Endodermal cell (in vitro differentiated cells): ENCODE data around the gene GPR25. TPM values are rescaled to one million over a fixed set of nuclear protein-coding genes. Genes with fewer than 3 reads are reported as not detected.
A peak's percentile ranks its signal among the peaks of the same experiment; 100 is the strongest.

Experiments used
- DNase-seq: peaks from one replicate; pipeline ENCODE4 v3.0.0-alpha.2; 2017
- H3K27ac ChIP-seq: 2 replicates; pipeline ENCODE4 v1.5.1; 2013; ENCODE audit warnings: mild to moderate bottlenecking, low read depth, low read length, moderate library complexity
- H3K27me3 ChIP-seq: 2 replicates; pipeline ENCODE4 v1.6.1; 2013; ENCODE audit warnings: mild to moderate bottlenecking, low read length, moderate library complexity; ENCODE audit not compliant: insufficient read depth, control insufficient read depth, poor library complexity, severe bottlenecking
- H3K36me3 ChIP-seq: 2 replicates; pipeline ENCODE4 v1.7.0; 2013; ENCODE audit warnings: mild to moderate bottlenecking, low read length, moderate library complexity; ENCODE audit not compliant: control insufficient read depth, insufficient read depth
- H3K4me1 ChIP-seq: one replicate; pipeline ENCODE4 v1.7.0; 2013; ENCODE audit warnings: low read length; ENCODE audit not compliant: control insufficient read depth, insufficient read depth
- H3K4me3 ChIP-seq: 2 replicates; pipeline ENCODE4 v1.5.1; 2013; ENCODE audit warnings: mild to moderate bottlenecking, low read length, moderate library complexity
- H3K9ac ChIP-seq: 2 replicates; pipeline ENCODE4 v1.6.1; 2013; ENCODE audit warnings: mild to moderate bottlenecking, low read length, moderate library complexity; ENCODE audit not compliant: poor library complexity, severe bottlenecking; ENCODE audit errors: extremely low read depth
- H3K9me3 ChIP-seq: 2 replicates; pipeline ENCODE4 v1.6.1; 2013; ENCODE audit warnings: mild to moderate bottlenecking, low read length, moderate library complexity; ENCODE audit not compliant: control insufficient read depth
- H3K27ac Mint-ChIP-seq: 2 replicates; pipeline ENCODE4 v1.8.0; 2020; ENCODE audit warnings: mixed read lengths
- H3K27me3 Mint-ChIP-seq: 2 replicates; pipeline ENCODE4 v1.8.0; 2021; ENCODE audit warnings: mild to moderate bottlenecking, mixed read lengths; ENCODE audit not compliant: insufficient read depth
- H3K36me3 Mint-ChIP-seq: 2 replicates; pipeline ENCODE4 v1.8.0; 2020; ENCODE audit warnings: low read depth, mixed read lengths
- H3K4me1 Mint-ChIP-seq: 2 replicates; pipeline ENCODE4 v1.8.0; 2020; ENCODE audit warnings: mixed read lengths
- H3K4me3 Mint-ChIP-seq: 2 replicates; pipeline ENCODE4 v1.8.0; 2020; ENCODE audit warnings: mild to moderate bottlenecking, moderate library complexity, mixed read lengths
- H3K9me3 Mint-ChIP-seq: 2 replicates; pipeline ENCODE4 v1.8.0; 2020; ENCODE audit warnings: mild to moderate bottlenecking, mixed read lengths
- CTCF ChIP-seq: fragments of 200-600 bp; sonication (generic); conservative IDR thresholded peaks from 2 replicates; pipeline ENCODE4 v1.5.0; 2021; ENCODE audit warnings: antibody characterized with exemption, mild to moderate bottlenecking
- WGBS, 2 experiments: methylation state at CpG; one replicate each; pipeline versions ENCODE4 v1.1.5 to v1.1.7; 2013; ENCODE audit warnings: missing lambda C conversion rate in 2 of 2, mixed read lengths in 1 of 2; ENCODE audit not compliant: insufficient coverage in 1 of 2, insufficient read length in 1 of 2; 5-methylcytosine and 5-hydroxymethylcytosine counted together
- total RNA-seq, 2 donors: library from RNA; stranded (reverse); fragmentation: NEBNext Ultra II Directional in 1 of 2; extraction: Animal tissue kit (Norgen Biotek cat#: 25700) in 1 of 2; gene quantifications; 2 replicates in 1 of 2; 3 replicates in 1 of 2; pipeline ENCODE4 v1.2.1, GENCODE V29; 2021

Gene GPR25
- total RNA-seq, 2 donors from 2014 or later: not detected

GRCh38 chr1:200874694-200875093 lies 1.9 kb downstream of the GPR25 start:
- H3K27ac ChIP-seq: no peak overlapping the region
- no peak overlapping the region for H3K4me3 ChIP-seq
- H3K36me3 ChIP-seq: no peaks in the 10 kb centered on the region
- Mint-ChIP-seq H3K4me3 (no peak overlapping the region), H3K36me3 (no peaks in the 10 kb centered on the region), H3K9me3 (no peaks in the 10 kb centered on the region), H3K27ac (no peak overlapping the region), H3K27me3 (peaks cover 19% of the 10 kb centered on the region), H3K4me1 (peaks cover 14% of the 10 kb centered on the region)
- no peak for DNase-seq
- no peaks in the 10 kb centered on the region for H3K4me1 ChIP-seq
- H3K27me3 ChIP-seq: no peaks in the 10 kb centered on the region
- TF ChIP-seq CTCF: no peak
- no peak overlapping the region for H3K9ac ChIP-seq
- 86 to 90% methylated on average over 2 to 6 of the region's 6 CpGs for WGBS, 2 experiments
- H3K9me3 ChIP-seq: no peaks in the 10 kb centered on the region

GRCh38 chr1:200875416-200875815 lies 2.6 kb downstream of the GPR25 start:
- Mint-ChIP-seq H3K27ac (no peak overlapping the region), H3K4me1 (peaks cover 14% of the 10 kb centered on the region), H3K36me3 (no peaks in the 10 kb centered on the region), H3K27me3 (peaks cover 19% of the 10 kb centered on the region), H3K9me3 (no peaks in the 10 kb centered on the region), H3K4me3 (no peak overlapping the region)
- no peaks in the 10 kb centered on the region for H3K36me3 ChIP-seq
- no peak overlapping the region for H3K4me3 ChIP-seq
- no peak overlapping the region for H3K27ac ChIP-seq
- no peaks in the 10 kb centered on the region for H3K27me3 ChIP-seq
- WGBS, 2 experiments: 86 to 93% methylated on average over 1 to 5 of the region's 5 CpGs
- H3K4me1 ChIP-seq: no peaks in the 10 kb centered on the region
- H3K9me3 ChIP-seq: no peaks in the 10 kb centered on the region
- DNase-seq: peak; percentile 44
- no peak for TF ChIP-seq CTCF
- H3K9ac ChIP-seq: no peak overlapping the region

- H3K9me3 ChIP-seq: no peaks in the 10 kb centered on the region
- 86 to 91% methylated on average over 3 of the region's 3 CpGs for WGBS, 2 experiments
- H3K36me3 Mint-ChIP-seq: no peaks in the 10 kb centered on the region
Measured at GRCh38 chr1:200877010-200877409, 4.2 kb downstream of the GPR25 start.

More at GRCh38 chr1:200877010-200877409, 4.2 kb downstream of the GPR25 start:
- Mint-ChIP-seq H3K4me1 (peaks cover 14% of the 10 kb centered on the region), H3K9me3 (no peaks in the 10 kb centered on the region), H3K27ac (no peak overlapping the region), H3K4me3 (no peak overlapping the region), H3K27me3 (peaks cover 14% of the 10 kb centered on the region)
- H3K27ac ChIP-seq: no peak overlapping the region
- H3K4me3 ChIP-seq: no peak overlapping the region
- no peaks in the 10 kb centered on the region for H3K36me3 ChIP-seq
- no peak for DNase-seq
- no peak overlapping the region for H3K9ac ChIP-seq
- no peaks in the 10 kb centered on the region for H3K27me3 ChIP-seq
- H3K4me1 ChIP-seq: no peaks in the 10 kb centered on the region
- no peak for TF ChIP-seq CTCF
